BJ (cell line): ENCODE data around the gene WWC1. TPM values are rescaled to one million over a fixed set of nuclear protein-coding genes. Genes with fewer than 3 reads are reported as not detected.

Experiments
- CTCF ChIA-PET: fragments of 350-600 bp; formaldehyde crosslinking; extraction: SDS; loops from one replicate; lab custom pipeline; 2021; ENCODE audit warnings: antibody characterized with exemption, inconsistent platforms; lab: Yijun Ruan, JAX
- POLR2A ChIA-PET: fragments of 300-600 bp; sonication (Branson Sonifier 250); formaldehyde crosslinking; extraction: SDS; loops from one replicate; lab custom pipeline; 2021; ENCODE audit warnings: antibody characterized with exemption; lab: Charles Lee
- DNase-seq: peaks from one replicate; pipeline ENCODE4 v3.0.0-alpha.2; 2011; ENCODE audit warnings: low read depth
- H3K27me3 ChIP-seq: 2 replicates; pipeline ENCODE4 v1.6.0; 2011; ENCODE audit warnings: low read length; ENCODE audit not compliant: control insufficient read depth, insufficient read depth
- H3K36me3 ChIP-seq: 2 replicates; pipeline ENCODE4 v1.5.1; 2011; ENCODE audit warnings: low read length; ENCODE audit not compliant: control insufficient read depth, insufficient read depth
- H3K4me3 ChIP-seq: 2 replicates; pipeline ENCODE4 v1.5.1; 2011; ENCODE audit warnings: low read depth, mild to moderate bottlenecking, control low read depth, low read length
- CTCF ChIP-seq: IDR thresholded peaks from 2 replicates; pipeline ENCODE4 v1.5.1; 2011; ENCODE audit warnings: low read depth, mild to moderate bottlenecking, control low read depth, inconsistent platforms, low read length, moderate library complexity; ENCODE audit not compliant: insufficient read depth
- polyA minus RNA-seq: library from RNA; depleted of rRNA, polyadenylated mRNA; stranded (reverse); fragments of >200 nt; gene quantifications from 2 replicates; pipeline ENCODE4 v1.2.3, GENCODE V29; 2011; rRNA and poly(A)+ RNA removed
- polyA plus RNA-seq: library from polyadenylated mRNA; depleted of rRNA; stranded (reverse); fragments of >200 nt; gene quantifications from 2 replicates; pipeline ENCODE4 v1.2.3, GENCODE V29; 2011; rRNA removed

WWC1 gene
- 1.4 TPM in 2 replicates for polyA plus RNA-seq
- polyA minus RNA-seq: 2.3 and 2.7 TPM in 2 replicates

GRCh38 chr5:168291342-168291963, at the start of gene WWC1:
Gene WWC1, plus strand, starts transcription at chr5:168291645. Its CDS starts 508 bp downstream, at chr5:168292153.
- POLR2A ChIA-PET: no interaction called here
- TF ChIP-seq CTCF: peak; percentile 14; the same call in 1 of the 2 replicates
- Histone ChIP-seq H3K27me3 (peaks cover 1% of the 10 kb centered on the region; the same call in 1 of the 2 replicates), H3K36me3 (no peaks in the 10 kb centered on the region), H3K4me3 (peak within 1 kb of the TSS; percentile 49)
- CTCF ChIA-PET: interaction anchor here (1.4 to 2.3 kb wide), 2 partner anchors 10 kb away, joined by 3 to 11 read pairs; no protein-coding TSS in a partner anchor
- no peak for DNase-seq

GRCh38 chr5:168244838-168245559, 46.4 kb upstream of the WWC1 start:
- ChIA-PET CTCF (no interaction called here), POLR2A (no interaction called here)
- Histone ChIP-seq H3K27me3 (no peaks in the 10 kb centered on the region), H3K4me3 (no peak overlapping the region), H3K36me3 (no peaks in the 10 kb centered on the region)
- no peak for DNase-seq
- no peak for TF ChIP-seq CTCF

- ChIA-PET CTCF (no interaction called here), POLR2A (no interaction called here)
- no peak overlapping the region for H3K4me3 ChIP-seq
- no peaks in the 10 kb centered on the region for H3K36me3 ChIP-seq
- no peaks in the 10 kb centered on the region for H3K27me3 ChIP-seq
- TF ChIP-seq CTCF: no peak
- DNase-seq: no peak
These were observed 41.5 kb upstream of the WWC1 start for GRCh38 chr5:168249923-168250322.

- TF ChIP-seq CTCF: no peak
- Histone ChIP-seq H3K4me3 (no peak overlapping the region), H3K36me3 (no peaks in the 10 kb centered on the region), H3K27me3 (no peaks in the 10 kb centered on the region)
- DNase-seq: no peak
- ChIA-PET POLR2A (no interaction called here), CTCF (no interaction called here)
These were observed 40.2 kb upstream of the WWC1 start for GRCh38 chr5:168251259-168251658.

GRCh38 chr5:168254013-168254693, 37.3 kb upstream of the WWC1 start:
- POLR2A ChIA-PET: no interaction called here
- no peak for TF ChIP-seq CTCF
- DNase-seq: no peak
- Histone ChIP-seq H3K4me3 (no peak overlapping the region), H3K36me3 (no peaks in the 10 kb centered on the region), H3K27me3 (no peaks in the 10 kb centered on the region)
- CTCF ChIA-PET: interaction anchor here (1.7 kb wide), 1 partner anchor 15 kb away, joined by 4 read pairs; no protein-coding TSS in a partner anchor
